Gastroesophageal sphincter (tissue), 3 donors: ENCODE results near the gene RAB6B.

Experiments used
- EP300 ChIP-seq: sonication (generic); formaldehyde crosslinking; IDR thresholded peaks from one replicate; pipeline ENCODE4 v1.6.1; 2017; ENCODE audit warnings: antibody characterized with exemption, mild to moderate bottlenecking
- POLR2A ChIP-seq, 2 donors: fragments of 450-650 bp; IDR thresholded peaks; one replicate each; pipeline ENCODE4 v1.6.1; 2017; ENCODE audit warnings: antibody characterized with exemption in 2 of 2, mild to moderate bottlenecking in 2 of 2, moderate library complexity in 1 of 2
- POLR2AphosphoS5 ChIP-seq: sonication (generic); formaldehyde crosslinking; IDR thresholded peaks from one replicate; pipeline ENCODE4 v1.6.1; 2017; ENCODE audit warnings: antibody characterized with exemption
- TF ChIP-seq, protein P1 (sequence below), 4 experiments: fragments of 200-600 bp in 2 of 4; fragments of 450-650 bp in 2 of 4; sonication (generic) in 1 of 4; IDR thresholded peaks; one replicate each; pipeline ENCODE4 v1.5.1; 2017 to 2019; ENCODE audit warnings: antibody characterized with exemption in 4 of 4, mild to moderate bottlenecking in 2 of 4, moderate library complexity in 2 of 4

DNA sequence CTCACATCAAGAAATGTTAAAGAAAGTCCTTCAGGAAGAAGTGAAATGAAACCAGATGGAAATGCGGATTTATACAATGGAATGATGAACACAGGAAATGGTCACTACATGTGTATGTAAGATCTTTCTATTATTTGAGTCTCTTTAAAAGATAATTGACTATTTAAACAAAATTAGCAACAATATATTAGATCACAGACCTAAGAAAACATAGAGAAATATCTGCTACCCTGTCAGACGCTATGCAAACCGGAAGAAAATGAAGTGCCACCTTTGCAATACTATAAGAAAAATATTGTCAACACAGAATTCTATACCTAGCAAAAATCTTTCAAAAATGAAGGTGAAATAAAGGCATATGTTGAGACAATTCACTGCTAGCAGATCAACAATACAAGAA lies 17.2 kb downstream of the RAB6B start:
- TF ChIP-seq, protein P1, sequence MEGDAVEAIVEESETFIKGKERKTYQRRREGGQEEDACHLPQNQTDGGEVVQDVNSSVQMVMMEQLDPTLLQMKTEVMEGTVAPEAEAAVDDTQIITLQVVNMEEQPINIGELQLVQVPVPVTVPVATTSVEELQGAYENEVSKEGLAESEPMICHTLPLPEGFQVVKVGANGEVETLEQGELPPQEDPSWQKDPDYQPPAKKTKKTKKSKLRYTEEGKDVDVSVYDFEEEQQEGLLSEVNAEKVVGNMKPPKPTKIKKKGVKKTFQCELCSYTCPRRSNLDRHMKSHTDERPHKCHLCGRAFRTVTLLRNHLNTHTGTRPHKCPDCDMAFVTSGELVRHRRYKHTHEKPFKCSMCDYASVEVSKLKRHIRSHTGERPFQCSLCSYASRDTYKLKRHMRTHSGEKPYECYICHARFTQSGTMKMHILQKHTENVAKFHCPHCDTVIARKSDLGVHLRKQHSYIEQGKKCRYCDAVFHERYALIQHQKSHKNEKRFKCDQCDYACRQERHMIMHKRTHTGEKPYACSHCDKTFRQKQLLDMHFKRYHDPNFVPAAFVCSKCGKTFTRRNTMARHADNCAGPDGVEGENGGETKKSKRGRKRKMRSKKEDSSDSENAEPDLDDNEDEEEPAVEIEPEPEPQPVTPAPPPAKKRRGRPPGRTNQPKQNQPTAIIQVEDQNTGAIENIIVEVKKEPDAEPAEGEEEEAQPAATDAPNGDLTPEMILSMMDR (IDR thresholded peaks at IDR 0.05) = no peak
- TF ChIP-seq POLR2AphosphoS5 (no peak), EP300 (no peak), POLR2A (IDR thresholded peaks at IDR 0.05) (no peak)
